Measurements from ENCODE around the gene ESYT1. TPM values are rescaled to one million over a fixed set of nuclear protein-coding genes. Genes with fewer than 3 reads are reported as not detected.

ESYT1 gene
- polyA plus RNA-seq, 1 donor (not counting 4 experiments of a cell fraction or from before 2014, with no cell fraction given) = 141 TPM

DNA sequence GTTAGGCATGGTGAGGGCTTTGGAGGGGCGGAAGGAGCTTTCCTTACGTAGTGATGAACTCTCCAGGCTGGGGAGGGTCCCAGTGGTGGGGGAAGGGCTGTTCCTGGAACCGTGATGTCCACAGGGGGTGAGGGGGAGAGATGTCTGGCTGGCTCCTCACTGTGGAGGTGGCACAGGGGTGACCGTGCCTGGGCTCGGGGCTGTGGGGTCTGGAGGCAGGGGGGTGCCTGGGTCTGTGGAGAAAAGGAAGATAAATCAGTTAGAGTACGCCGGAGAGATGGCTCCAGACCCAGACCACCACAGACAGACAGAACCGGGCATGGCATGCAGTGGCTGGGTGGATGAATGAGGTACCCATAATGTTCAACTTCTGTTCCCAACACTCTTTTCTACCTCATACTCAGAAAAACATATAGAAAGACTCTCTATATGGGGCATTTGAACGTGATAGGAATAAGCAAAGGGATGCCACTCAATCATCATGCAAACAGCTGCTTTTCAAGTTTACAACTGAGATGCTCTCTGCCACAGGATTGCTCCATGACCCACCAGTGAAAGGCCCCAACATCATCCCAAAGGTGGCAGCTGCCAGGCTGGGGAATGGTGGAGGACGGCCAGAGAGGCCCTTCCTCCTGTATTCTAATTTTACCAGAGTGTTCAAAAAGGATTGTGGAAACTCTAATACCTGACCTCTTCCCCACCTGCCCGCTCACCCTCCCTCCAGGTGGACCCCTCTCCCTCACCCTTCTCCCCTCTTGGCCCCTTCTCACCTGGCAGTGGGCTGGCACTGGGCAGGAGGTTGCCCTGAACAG, 35.7 kb downstream of the ESYT1 start:
- TF ChIP-seq EZH2 (IDR thresholded peaks at IDR 0.05; ENCODE audit: low read length) = no peak
- no peak for TF ChIP-seq CTCF (optimal IDR thresholded peaks at IDR 0.05 in 1 of 3, IDR thresholded peaks at IDR 0.05 in 1 of 3, conservative IDR thresholded peaks at IDR 0.05 in 1 of 3; ENCODE audit: extremely low read depth in 1 of 3, insufficient read depth in 2 of 3, low read length in 3 of 3)
- H3K4me3 ChIP-seq (ENCODE audit: control insufficient read depth in 2 of 3, extremely low read depth in 1 of 3, insufficient read depth in 2 of 3, low read depth in 1 of 3, low read length in 3 of 3) = no peak overlapping the region
- FAIRE-seq (no peak), DNase-seq (ENCODE audit: low read depth, low spot score) (no peak)
- H2AFZ ChIP-seq (ENCODE audit: control insufficient read depth, low read length) = no peak overlapping the region
- peaks cover 41 to 43% of the 10 kb centered on the region in 2 experiments for H3K36me3 ChIP-seq (ENCODE audit: control insufficient read depth in 2 of 2, extremely low read depth in 1 of 2, insufficient read depth in 2 of 2, low read length in 2 of 2)
- no peak overlapping the region for H3K27ac ChIP-seq (ENCODE audit: control insufficient read depth, insufficient read depth, low read length)
- peaks cover 22% of the 10 kb centered on the region for H3K79me2 ChIP-seq (ENCODE audit: control insufficient read depth, insufficient read depth, low read length)
- dilution Hi-C loops (cut with MboI; ENCODE audit: extremely low pct_ligation_motif_present, low sequenced_read_pairs) = no loop called here
- H3K27me3 ChIP-seq (ENCODE audit: control insufficient read depth, extremely low read depth, insufficient read depth, low read length) = no peaks in the 10 kb centered on the region
- H3K9ac ChIP-seq (ENCODE audit: control insufficient read depth, extremely low read depth, insufficient read depth, low read length) = no peak overlapping the region
- no peaks in the 10 kb centered on the region for H3K9me3 ChIP-seq (ENCODE audit: control insufficient read depth, low read depth, low read length)
- peaks cover 21% of the 10 kb centered on the region for H4K20me1 ChIP-seq (ENCODE audit: control insufficient read depth, extremely low read depth, insufficient read depth, low read length)
- H3K9me1 ChIP-seq (ENCODE audit: control insufficient read depth, extremely low read depth, insufficient read depth, low read length) = no peaks in the 10 kb centered on the region
- no peak overlapping the region for H3K4me2 ChIP-seq (ENCODE audit: control insufficient read depth, extremely low read depth, insufficient read depth, low read depth, low read length)
- peaks cover 22% of the 10 kb centered on the region for H3K4me1 ChIP-seq (ENCODE audit: control insufficient read depth, extremely low read depth, insufficient read depth, low read length)

- Histone ChIP-seq H3K27me3 (ENCODE audit: control insufficient read depth, extremely low read depth, insufficient read depth, low read length) (no peaks in the 10 kb centered on the region), H3K79me2 (ENCODE audit: control insufficient read depth, insufficient read depth, low read length) (peaks cover 16% of the 10 kb centered on the region), H2AFZ (ENCODE audit: control insufficient read depth, low read length) (no peak overlapping the region), H3K9ac (ENCODE audit: control insufficient read depth, extremely low read depth, insufficient read depth, low read length) (no peak overlapping the region), H3K4me2 (ENCODE audit: control insufficient read depth, extremely low read depth, insufficient read depth, low read depth, low read length) (no peak overlapping the region), H3K27ac (ENCODE audit: control insufficient read depth, insufficient read depth, low read length) (no peak overlapping the region), H3K4me3 (ENCODE audit: control insufficient read depth in 2 of 3, extremely low read depth in 1 of 3, insufficient read depth in 2 of 3, low read depth in 1 of 3, low read length in 3 of 3) (no peak overlapping the region), H3K36me3 (ENCODE audit: control insufficient read depth in 2 of 2, extremely low read depth in 1 of 2, insufficient read depth in 2 of 2, low read length in 2 of 2) (peaks cover 39 to 40% of the 10 kb centered on the region in 2 experiments), H3K9me3 (ENCODE audit: control insufficient read depth, low read depth, low read length) (no peaks in the 10 kb centered on the region), H3K9me1 (ENCODE audit: control insufficient read depth, extremely low read depth, insufficient read depth, low read length) (no peaks in the 10 kb centered on the region), H3K4me1 (ENCODE audit: control insufficient read depth, extremely low read depth, insufficient read depth, low read length) (peaks cover 22% of the 10 kb centered on the region), H4K20me1 (ENCODE audit: control insufficient read depth, extremely low read depth, insufficient read depth, low read length) (peaks cover 21% of the 10 kb centered on the region)
- dilution Hi-C loops (cut with MboI; ENCODE audit: extremely low pct_ligation_motif_present, low sequenced_read_pairs) = no loop called here
- no peak for DNase-seq (ENCODE audit: low read depth, low spot score)
- TF ChIP-seq CTCF (optimal IDR thresholded peaks at IDR 0.05 in 1 of 3, IDR thresholded peaks at IDR 0.05 in 1 of 3, conservative IDR thresholded peaks at IDR 0.05 in 1 of 3; ENCODE audit: extremely low read depth in 1 of 3, insufficient read depth in 2 of 3, low read length in 3 of 3) (no peak), EZH2 (IDR thresholded peaks at IDR 0.05; ENCODE audit: low read length) (no peak)
- FAIRE-seq = no peak
Observed at GRCh38 chr12:56164345-56164729, 36.3 kb downstream of the ESYT1 start.
